Natural killer cell (primary cell): ENCODE measurements around the gene RALA. TPM values are rescaled to one million over a fixed set of nuclear protein-coding genes. Genes with fewer than 3 reads are reported as not detected.

Source experiments
- ATAC-seq, 3 donors: fragments of 150-1000 bp in 2 of 3; fragments of 200-7000 bp in 1 of 3; cut with Tn5 transposase; 1 replicate in 1 of 3; 2 replicates in 2 of 3; pipeline ENCODE4 v1.10.0; 2021; ENCODE audit warnings: mild to moderate bottlenecking in 2 of 3, moderate library complexity in 2 of 3
- DNase-seq, 2 donors: peaks; one replicate each; pipeline versions ENCODE4 v3.0.0 to v3.0.0-alpha.2; 2013 to 2021; ENCODE audit warnings: mixed read lengths in 1 of 2
- H3K27ac ChIP-seq: one replicate; pipeline ENCODE4 v1.5.1; 2013; ENCODE audit warnings: mild to moderate bottlenecking, low read length
- H3K27me3 ChIP-seq: one replicate; pipeline ENCODE4 v1.6.1; 2013; ENCODE audit warnings: low read length; ENCODE audit not compliant: control insufficient read depth, insufficient read depth
- H3K36me3 ChIP-seq: one replicate; pipeline ENCODE4 v1.6.1; 2013; ENCODE audit warnings: low read length; ENCODE audit not compliant: control insufficient read depth, insufficient read depth
- H3K4me1 ChIP-seq: one replicate; pipeline ENCODE4 v1.6.1; 2013; ENCODE audit warnings: low read length; ENCODE audit not compliant: control insufficient read depth, insufficient read depth
- H3K4me3 ChIP-seq: one replicate; pipeline ENCODE4 v1.5.1; 2013; ENCODE audit warnings: low read length
- H3K9me3 ChIP-seq: one replicate; pipeline ENCODE4 v1.6.1; 2013; ENCODE audit warnings: low read length; ENCODE audit not compliant: control insufficient read depth, insufficient read depth
- H3K27ac Mint-ChIP-seq, 2 donors: one replicate each; pipeline ENCODE4 v1.8.0; 2022; ENCODE audit warnings: mild to moderate bottlenecking in 2 of 2, mixed read lengths in 2 of 2, moderate library complexity in 1 of 2
- H3K27me3 Mint-ChIP-seq, 2 donors: one replicate each; pipeline ENCODE4 v1.8.0; 2022; ENCODE audit warnings: low read depth in 2 of 2, mixed read lengths in 2 of 2
- H3K36me3 Mint-ChIP-seq: one replicate; pipeline ENCODE4 v1.8.0; 2022; ENCODE audit warnings: mixed read lengths
- H3K4me1 Mint-ChIP-seq, 2 donors: one replicate each; pipeline ENCODE4 v1.8.0; 2022; ENCODE audit warnings: mixed read lengths in 2 of 2
- H3K4me3 Mint-ChIP-seq: one replicate; pipeline ENCODE4 v1.8.0; 2022; ENCODE audit warnings: mild to moderate bottlenecking, moderate library complexity, mixed read lengths
- H3K9me3 Mint-ChIP-seq, 2 donors: one replicate each; pipeline ENCODE4 v1.8.0; 2022; ENCODE audit warnings: mixed read lengths in 2 of 2
- WGBS: methylation state at CpG from one replicate; pipeline ENCODE4 v1.1.7; 2013; ENCODE audit warnings: missing lambda C conversion rate; ENCODE audit not compliant: insufficient coverage; 5-methylcytosine and 5-hydroxymethylcytosine counted together
- intact Hi-C: fragments of 100-400 bp; cut with micrococcal nuclease; formaldehyde crosslinking; loops from one replicate; pipeline ENCODE4 v1.14.2; 2022
- total RNA-seq, 4 donors: library from RNA; stranded (reverse); fragments of 120-200 nt in 1 of 4; gene quantifications; one replicate each; pipeline versions ENCODE4 v1.2.3 to v1.2.4, GENCODE V29; 2013 to 2022
- TF ChIP-seq, protein P1 (sequence below): fragments of 200-600 bp; IDR thresholded peaks from one replicate; pipeline ENCODE4 v1.8.0; 2022; ENCODE audit warnings: antibody characterized with exemption

RALA gene
- total RNA-seq, 3 donors from 2014 or later (not counting 1 experiment from before 2014, with no cell fraction given): 10.2 to 22.0 (median 16.8) TPM

DNA sequence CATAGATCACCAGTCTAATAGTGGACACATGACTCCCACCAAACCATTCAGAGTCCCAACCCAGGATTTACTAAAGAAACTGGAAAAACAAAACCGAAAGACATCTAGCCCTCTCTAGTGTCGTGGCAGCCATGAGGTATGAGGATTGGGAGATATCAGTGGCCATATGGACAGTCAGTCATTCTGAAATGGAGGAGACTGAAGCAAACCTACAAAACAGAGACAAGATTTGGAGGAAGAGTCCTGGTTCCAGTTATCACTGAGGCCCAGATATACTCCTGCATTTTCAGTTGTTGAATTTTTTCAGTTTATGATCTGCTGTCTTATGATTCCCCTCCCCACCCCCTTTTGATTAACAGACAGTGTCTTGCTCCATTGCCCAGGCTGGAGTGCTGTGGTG, 9.1 kb upstream of the RALA start:
- no peak overlapping the region for H3K4me3 ChIP-seq
- no peak overlapping the region for H3K27ac Mint-ChIP-seq
- H3K9me3 ChIP-seq: no peaks in the 10 kb centered on the region
- peaks cover 5 to 6% of the 10 kb centered on the region in 2 donors for H3K4me1 Mint-ChIP-seq
- TF ChIP-seq, protein P1, sequence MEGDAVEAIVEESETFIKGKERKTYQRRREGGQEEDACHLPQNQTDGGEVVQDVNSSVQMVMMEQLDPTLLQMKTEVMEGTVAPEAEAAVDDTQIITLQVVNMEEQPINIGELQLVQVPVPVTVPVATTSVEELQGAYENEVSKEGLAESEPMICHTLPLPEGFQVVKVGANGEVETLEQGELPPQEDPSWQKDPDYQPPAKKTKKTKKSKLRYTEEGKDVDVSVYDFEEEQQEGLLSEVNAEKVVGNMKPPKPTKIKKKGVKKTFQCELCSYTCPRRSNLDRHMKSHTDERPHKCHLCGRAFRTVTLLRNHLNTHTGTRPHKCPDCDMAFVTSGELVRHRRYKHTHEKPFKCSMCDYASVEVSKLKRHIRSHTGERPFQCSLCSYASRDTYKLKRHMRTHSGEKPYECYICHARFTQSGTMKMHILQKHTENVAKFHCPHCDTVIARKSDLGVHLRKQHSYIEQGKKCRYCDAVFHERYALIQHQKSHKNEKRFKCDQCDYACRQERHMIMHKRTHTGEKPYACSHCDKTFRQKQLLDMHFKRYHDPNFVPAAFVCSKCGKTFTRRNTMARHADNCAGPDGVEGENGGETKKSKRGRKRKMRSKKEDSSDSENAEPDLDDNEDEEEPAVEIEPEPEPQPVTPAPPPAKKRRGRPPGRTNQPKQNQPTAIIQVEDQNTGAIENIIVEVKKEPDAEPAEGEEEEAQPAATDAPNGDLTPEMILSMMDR: no peak
- intact Hi-C loops: no loop called here
- no peak for ATAC-seq
- peaks cover 12% of the 10 kb centered on the region for H3K27me3 ChIP-seq
- H3K4me1 ChIP-seq: peaks cover 3% of the 10 kb centered on the region
- no peak for DNase-seq
- 89% methylated on average over 2 of the region's 2 CpGs for whole genome bisulfite sequencing
- no peaks in the 10 kb centered on the region for H3K36me3 Mint-ChIP-seq
- no peak overlapping the region for H3K4me3 Mint-ChIP-seq
- no peak overlapping the region for H3K27ac ChIP-seq
- H3K27me3 Mint-ChIP-seq: peaks cover 30 to 50% of the 10 kb centered on the region in 2 donors
- H3K9me3 Mint-ChIP-seq: no peaks in the 10 kb centered on the region
- no peaks in the 10 kb centered on the region for H3K36me3 ChIP-seq

DNA sequence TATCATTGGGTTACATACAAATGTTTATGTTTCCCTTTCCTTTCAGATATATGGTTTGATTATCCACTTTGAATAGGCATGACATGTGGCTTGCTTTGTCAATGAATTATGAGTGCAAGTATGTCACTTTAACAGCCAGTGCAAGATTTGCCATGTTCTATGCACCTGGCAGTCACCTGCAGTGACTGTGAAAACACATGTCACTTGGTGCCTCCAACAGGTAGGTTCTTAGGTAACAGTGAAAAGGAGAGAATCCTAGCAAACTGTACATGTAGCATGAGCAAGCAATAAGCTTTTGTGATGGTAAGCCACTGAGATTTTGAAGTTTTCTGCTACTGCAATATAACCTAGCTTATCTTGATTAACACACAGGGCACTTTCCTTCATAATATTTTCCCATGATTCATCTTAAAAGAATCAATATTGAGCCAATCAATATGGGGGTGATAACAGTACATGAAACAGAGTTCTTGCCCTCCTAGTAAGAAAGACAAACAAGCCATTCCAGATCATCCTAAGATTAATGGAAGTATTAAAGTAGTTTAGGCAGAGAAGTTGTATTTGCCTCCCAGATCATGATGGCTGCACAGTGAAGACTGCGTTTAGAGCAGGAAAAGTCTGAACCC, 7.9 kb upstream of the RALA start:
- H3K27me3 Mint-ChIP-seq: peaks cover 24 to 38% of the 10 kb centered on the region in 2 donors
- no CpG with 5 or more reads among the region's 1 CpG for WGBS

DNA sequence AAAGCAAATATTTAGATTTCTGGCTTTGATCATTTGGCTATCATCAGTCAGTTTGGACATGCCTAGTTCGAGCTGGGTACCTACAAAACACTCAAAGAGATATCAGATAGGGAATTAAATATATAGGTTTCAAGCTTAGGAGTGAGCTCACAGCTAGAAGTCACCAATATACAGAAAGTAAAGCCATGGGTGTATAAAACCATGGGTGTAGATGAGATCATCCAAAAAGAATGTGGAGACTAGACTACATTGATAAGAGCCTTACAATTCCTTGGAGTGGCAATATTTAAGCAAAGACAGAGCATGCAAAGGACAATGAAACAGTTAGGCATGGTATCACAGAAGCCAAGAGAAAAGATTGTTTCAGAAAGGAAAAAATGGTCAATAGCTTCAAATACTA, 7.2 kb upstream of the RALA start:
- H3K4me3 ChIP-seq: no peak overlapping the region
- Mint-ChIP-seq H3K27ac (no peak overlapping the region), H3K4me3 (no peak overlapping the region), H3K36me3 (no peaks in the 10 kb centered on the region), H3K27me3 (peaks cover 18 to 32% of the 10 kb centered on the region in 2 donors), H3K9me3 (no peaks in the 10 kb centered on the region), H3K4me1 (no peaks in the 10 kb centered on the region)
- TF ChIP-seq, protein P1: no peak
- ATAC-seq (no peak), DNase-seq (no peak)
- no peaks in the 10 kb centered on the region for H3K4me1 ChIP-seq
- intact Hi-C loops: no loop called here
- H3K9me3 ChIP-seq: no peaks in the 10 kb centered on the region
- H3K36me3 ChIP-seq: no peaks in the 10 kb centered on the region
- H3K27ac ChIP-seq: no peak overlapping the region
- 80% methylated on average over 1 of the region's 1 CpG for WGBS
- H3K27me3 ChIP-seq: peaks cover 10% of the 10 kb centered on the region

More for the DNA sequence above, 7.9 kb upstream of the RALA start:
- ATAC-seq (no peak), DNase-seq (no peak)
- intact Hi-C loops: no loop called here
- H3K4me1 Mint-ChIP-seq: no peaks in the 10 kb centered on the region
- Histone ChIP-seq H3K4me3 (no peak overlapping the region), H3K9me3 (no peaks in the 10 kb centered on the region), H3K4me1 (no peaks in the 10 kb centered on the region), H3K36me3 (no peaks in the 10 kb centered on the region), H3K27ac (no peak overlapping the region), H3K27me3 (peaks cover 10% of the 10 kb centered on the region)
- no peaks in the 10 kb centered on the region for H3K36me3 Mint-ChIP-seq
- H3K9me3 Mint-ChIP-seq: no peaks in the 10 kb centered on the region
- no peak overlapping the region for H3K4me3 Mint-ChIP-seq
- no peak overlapping the region for H3K27ac Mint-ChIP-seq
- TF ChIP-seq, protein P1: no peak

DNA sequence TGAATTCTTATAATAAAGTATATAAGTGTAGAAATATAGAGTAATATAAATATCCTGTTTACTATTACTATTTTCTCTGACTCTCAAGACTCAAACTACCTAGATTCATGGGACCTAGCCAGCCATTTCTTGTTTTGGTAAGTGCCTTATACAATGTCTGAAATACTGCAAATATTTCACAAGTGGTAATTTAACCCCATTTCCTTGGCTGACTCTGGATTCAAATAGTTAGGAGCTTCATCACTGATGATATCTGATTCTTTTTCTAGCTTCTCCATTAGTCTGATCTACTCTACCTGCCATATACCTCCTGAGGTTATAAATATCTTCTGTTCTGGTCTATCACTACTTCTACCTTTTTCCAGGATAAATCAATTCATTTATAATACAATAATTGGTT, 6.4 kb upstream of the RALA start:
- Histone ChIP-seq H3K27me3 (peaks cover 7% of the 10 kb centered on the region), H3K9me3 (no peaks in the 10 kb centered on the region), H3K4me3 (no peak overlapping the region), H3K4me1 (peaks cover 1% of the 10 kb centered on the region), H3K27ac (no peak overlapping the region), H3K36me3 (no peaks in the 10 kb centered on the region)
- ATAC-seq (no peak), DNase-seq (no peak)
- no peaks in the 10 kb centered on the region for H3K36me3 Mint-ChIP-seq
- H3K4me3 Mint-ChIP-seq: no peak overlapping the region
- peaks cover 2 to 4% of the 10 kb centered on the region in 2 donors for H3K4me1 Mint-ChIP-seq
- intact Hi-C loops: no loop called here
- H3K9me3 Mint-ChIP-seq: no peaks in the 10 kb centered on the region
- TF ChIP-seq, protein P1: no peak
- no peak overlapping the region for H3K27ac Mint-ChIP-seq
- H3K27me3 Mint-ChIP-seq: peaks cover 18 to 31% of the 10 kb centered on the region in 2 donors
